GM23338 (cell line): ENCODE data around the gene MAPK6. TPM values are rescaled to one million over a fixed set of nuclear protein-coding genes. Genes with fewer than 3 reads are reported as not detected.

Experiments
- ATAC-seq: fragments of 200-7000 bp; cut with Tn5 transposase; 3 replicates; pipeline ENCODE4 v1.9.1; 2020
- DNase-seq: peaks from one replicate; pipeline ENCODE4 v3.0.0-alpha.2; 2015; ENCODE audit warnings: low spot score
- H2AFZ ChIP-seq: fragments of 200-600 bp; sonication (generic); 2 replicates; pipeline ENCODE4 v1.8.0; 2016; ENCODE audit warnings: antibody characterized with exemption, mild to moderate bottlenecking, moderate library complexity
- H3F3A ChIP-seq: fragments of 200-600 bp; sonication (generic); replicated peaks from 2 replicates; pipeline ENCODE4 v1.8.0; 2017; ENCODE audit warnings: antibody characterized with exemption, mixed run types, low read depth
- H3K27ac ChIP-seq: fragments of 200-600 bp; sonication (generic); 2 replicates; pipeline ENCODE4 v1.6.1; 2016; ENCODE audit warnings: low read depth
- H3K27me3 ChIP-seq: fragments of 200-600 bp; sonication (generic); 2 replicates; pipeline ENCODE4 v1.8.0; 2016; ENCODE audit warnings: mild to moderate bottlenecking, mixed run types, moderate library complexity; ENCODE audit not compliant: insufficient read depth
- H3K36me3 ChIP-seq: fragments of 200-600 bp; sonication (generic); 2 replicates; pipeline ENCODE4 v1.8.0; 2016; ENCODE audit warnings: mild to moderate bottlenecking; ENCODE audit not compliant: insufficient read depth
- H3K4me1 ChIP-seq: fragments of 200-600 bp; sonication (generic); 2 replicates; pipeline ENCODE4 v1.8.0; 2016; ENCODE audit warnings: mild to moderate bottlenecking, moderate library complexity; ENCODE audit not compliant: insufficient read depth
- H3K4me2 ChIP-seq: fragments of 200-600 bp; sonication (generic); 2 replicates; pipeline ENCODE4 v1.7.1; 2017; ENCODE audit warnings: mixed run types
- H3K4me3 ChIP-seq: fragments of 200-600 bp; sonication (generic); 2 replicates; pipeline ENCODE4 v1.6.1; 2016; ENCODE audit warnings: mixed run types
- H3K79me2 ChIP-seq: fragments of 200-600 bp; sonication (generic); replicated peaks from 2 replicates; pipeline ENCODE4 v1.8.0; 2017; ENCODE audit warnings: mild to moderate bottlenecking; ENCODE audit not compliant: insufficient read depth
- H3K9me2 ChIP-seq: fragments of 200-600 bp; sonication (generic); 2 replicates; pipeline ENCODE4 v1.8.0; 2017; ENCODE audit not compliant: insufficient read depth
- H4K20me1 ChIP-seq: fragments of 200-600 bp; sonication (generic); replicated peaks from 2 replicates; pipeline ENCODE4 v1.8.0; 2017; ENCODE audit warnings: mild to moderate bottlenecking; ENCODE audit not compliant: insufficient read depth
- H3K27ac Mint-ChIP-seq: 2 replicates; pipeline ENCODE4 v1.8.0; 2020; ENCODE audit warnings: inconsistent platforms, mild to moderate bottlenecking, moderate library complexity, mixed read lengths
- H3K27me3 Mint-ChIP-seq: 3 replicates; pipeline ENCODE4 v1.8.0; 2022; ENCODE audit warnings: low read depth, mild to moderate bottlenecking, moderate library complexity, mixed read lengths, inconsistent platforms; ENCODE audit not compliant: insufficient read depth, poor library complexity
- H3K36me3 Mint-ChIP-seq: 3 replicates; pipeline ENCODE4 v1.8.0; 2021; ENCODE audit warnings: low read depth, mild to moderate bottlenecking, inconsistent platforms, moderate library complexity, mixed read lengths
- H3K4me1 Mint-ChIP-seq: 3 replicates; pipeline ENCODE4 v1.8.0; 2020; ENCODE audit warnings: mild to moderate bottlenecking, inconsistent platforms, mixed read lengths
- H3K4me3 Mint-ChIP-seq: 3 replicates; pipeline ENCODE4 v1.8.0; 2021; ENCODE audit warnings: moderate library complexity, mild to moderate bottlenecking, inconsistent platforms, mixed read lengths
- H3K9me3 Mint-ChIP-seq: 3 replicates; pipeline ENCODE4 v1.8.0; 2020; ENCODE audit warnings: moderate library complexity, mild to moderate bottlenecking, inconsistent platforms, mixed read lengths
- CREB1 ChIP-seq: fragments of 250-450 bp; sonication (Bioruptor Pico); IDR thresholded peaks from 2 replicates; pipeline ENCODE4 v1.5.0; 2020; ENCODE audit warnings: low read depth, mild to moderate bottlenecking, moderate library complexity
- EZH2 ChIP-seq: fragments of 200-600 bp; sonication (generic); IDR thresholded peaks from one replicate; pipeline ENCODE4 v1.8.0; 2017; ENCODE audit warnings: antibody characterized with exemption, mild to moderate bottlenecking, low read depth; ENCODE audit not compliant: unreplicated experiment
- EZH2phosphoT487 ChIP-seq: fragments of 200-600 bp; sonication (generic); IDR thresholded peaks from one replicate; pipeline ENCODE4 v1.8.1; 2018; ENCODE audit warnings: antibody characterized with exemption; ENCODE audit not compliant: unreplicated experiment
- NANOG ChIP-seq: IDR thresholded peaks from 2 replicates; pipeline ENCODE4 v1.6.1; 2016; ENCODE audit warnings: antibody characterized with exemption, borderline replicate concordance
- ZNF331 ChIP-seq: fragments of 250-450 bp; sonication (Bioruptor Pico); IDR thresholded peaks from 2 replicates; pipeline ENCODE4 v1.5.0; 2020; ENCODE audit warnings: low read depth, mild to moderate bottlenecking, moderate library complexity
- polyA plus RNA-seq: library from polyadenylated mRNA; unstranded; fragments of >200 nt; fragmentation: Nextera tagmentation; extraction: Ambion mirVana; gene quantifications from 2 replicates; pipeline ENCODE4 v1.2.1, GENCODE V29; 2016
- total RNA-seq: library from RNA; depleted of rRNA; stranded (reverse); fragments of >200 nt; shearing (Covaris generic); gene quantifications from 2 replicates; pipeline ENCODE4 v1.2.3, GENCODE V29; 2014
- TF ChIP-seq, protein P1 (sequence below): fragments of 250-450 bp; sonication (Bioruptor Pico); IDR thresholded peaks from 2 replicates; pipeline ENCODE4 v1.5.0; 2020; ENCODE audit warnings: mild to moderate bottlenecking, moderate library complexity
- TF ChIP-seq, protein P2 (sequence below), 2 experiments: fragments of 200-600 bp in 1 of 2; sonication (generic) in 1 of 2; conservative IDR thresholded peaks; 2 replicates each; pipeline versions ENCODE4 v1.5.1 to v1.6.1; 2016 to 2017; ENCODE audit warnings: antibody characterized with exemption in 2 of 2, low read depth in 2 of 2, mild to moderate bottlenecking in 2 of 2, moderate library complexity in 1 of 2

The MAPK6 gene
- total and polyA plus RNA-seq, 2 experiments from 2014 or later, result 40.9 to 92.3 TPM

DNA sequence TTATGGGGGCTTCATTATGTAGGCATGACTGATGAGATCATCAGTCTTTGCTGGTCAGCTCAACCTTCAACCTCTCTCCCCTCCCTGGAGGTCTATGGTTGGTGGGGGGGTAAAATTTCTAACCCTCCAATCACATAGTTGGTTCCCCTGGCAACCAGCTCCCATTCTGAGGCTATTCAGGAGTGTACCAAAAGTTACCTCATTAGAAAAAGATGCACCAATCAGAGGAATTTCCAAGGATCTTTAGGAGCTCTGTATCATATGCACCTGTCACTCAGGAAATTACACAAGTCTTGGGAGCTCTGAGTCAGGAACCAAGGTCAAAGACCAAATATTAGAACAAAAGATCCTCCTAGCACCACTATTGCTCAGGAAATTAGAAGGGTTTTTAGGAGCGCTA, 26.1 kb upstream of the MAPK6 start:
- TF ChIP-seq ZNF331 (CRISPR knock-in tag) (no peak), CREB1 (CRISPR knock-in tag) (no peak), EZH2 (no peak), NANOG (no peak), EZH2phosphoT487 (no peak)
- TF ChIP-seq, protein P1, sequence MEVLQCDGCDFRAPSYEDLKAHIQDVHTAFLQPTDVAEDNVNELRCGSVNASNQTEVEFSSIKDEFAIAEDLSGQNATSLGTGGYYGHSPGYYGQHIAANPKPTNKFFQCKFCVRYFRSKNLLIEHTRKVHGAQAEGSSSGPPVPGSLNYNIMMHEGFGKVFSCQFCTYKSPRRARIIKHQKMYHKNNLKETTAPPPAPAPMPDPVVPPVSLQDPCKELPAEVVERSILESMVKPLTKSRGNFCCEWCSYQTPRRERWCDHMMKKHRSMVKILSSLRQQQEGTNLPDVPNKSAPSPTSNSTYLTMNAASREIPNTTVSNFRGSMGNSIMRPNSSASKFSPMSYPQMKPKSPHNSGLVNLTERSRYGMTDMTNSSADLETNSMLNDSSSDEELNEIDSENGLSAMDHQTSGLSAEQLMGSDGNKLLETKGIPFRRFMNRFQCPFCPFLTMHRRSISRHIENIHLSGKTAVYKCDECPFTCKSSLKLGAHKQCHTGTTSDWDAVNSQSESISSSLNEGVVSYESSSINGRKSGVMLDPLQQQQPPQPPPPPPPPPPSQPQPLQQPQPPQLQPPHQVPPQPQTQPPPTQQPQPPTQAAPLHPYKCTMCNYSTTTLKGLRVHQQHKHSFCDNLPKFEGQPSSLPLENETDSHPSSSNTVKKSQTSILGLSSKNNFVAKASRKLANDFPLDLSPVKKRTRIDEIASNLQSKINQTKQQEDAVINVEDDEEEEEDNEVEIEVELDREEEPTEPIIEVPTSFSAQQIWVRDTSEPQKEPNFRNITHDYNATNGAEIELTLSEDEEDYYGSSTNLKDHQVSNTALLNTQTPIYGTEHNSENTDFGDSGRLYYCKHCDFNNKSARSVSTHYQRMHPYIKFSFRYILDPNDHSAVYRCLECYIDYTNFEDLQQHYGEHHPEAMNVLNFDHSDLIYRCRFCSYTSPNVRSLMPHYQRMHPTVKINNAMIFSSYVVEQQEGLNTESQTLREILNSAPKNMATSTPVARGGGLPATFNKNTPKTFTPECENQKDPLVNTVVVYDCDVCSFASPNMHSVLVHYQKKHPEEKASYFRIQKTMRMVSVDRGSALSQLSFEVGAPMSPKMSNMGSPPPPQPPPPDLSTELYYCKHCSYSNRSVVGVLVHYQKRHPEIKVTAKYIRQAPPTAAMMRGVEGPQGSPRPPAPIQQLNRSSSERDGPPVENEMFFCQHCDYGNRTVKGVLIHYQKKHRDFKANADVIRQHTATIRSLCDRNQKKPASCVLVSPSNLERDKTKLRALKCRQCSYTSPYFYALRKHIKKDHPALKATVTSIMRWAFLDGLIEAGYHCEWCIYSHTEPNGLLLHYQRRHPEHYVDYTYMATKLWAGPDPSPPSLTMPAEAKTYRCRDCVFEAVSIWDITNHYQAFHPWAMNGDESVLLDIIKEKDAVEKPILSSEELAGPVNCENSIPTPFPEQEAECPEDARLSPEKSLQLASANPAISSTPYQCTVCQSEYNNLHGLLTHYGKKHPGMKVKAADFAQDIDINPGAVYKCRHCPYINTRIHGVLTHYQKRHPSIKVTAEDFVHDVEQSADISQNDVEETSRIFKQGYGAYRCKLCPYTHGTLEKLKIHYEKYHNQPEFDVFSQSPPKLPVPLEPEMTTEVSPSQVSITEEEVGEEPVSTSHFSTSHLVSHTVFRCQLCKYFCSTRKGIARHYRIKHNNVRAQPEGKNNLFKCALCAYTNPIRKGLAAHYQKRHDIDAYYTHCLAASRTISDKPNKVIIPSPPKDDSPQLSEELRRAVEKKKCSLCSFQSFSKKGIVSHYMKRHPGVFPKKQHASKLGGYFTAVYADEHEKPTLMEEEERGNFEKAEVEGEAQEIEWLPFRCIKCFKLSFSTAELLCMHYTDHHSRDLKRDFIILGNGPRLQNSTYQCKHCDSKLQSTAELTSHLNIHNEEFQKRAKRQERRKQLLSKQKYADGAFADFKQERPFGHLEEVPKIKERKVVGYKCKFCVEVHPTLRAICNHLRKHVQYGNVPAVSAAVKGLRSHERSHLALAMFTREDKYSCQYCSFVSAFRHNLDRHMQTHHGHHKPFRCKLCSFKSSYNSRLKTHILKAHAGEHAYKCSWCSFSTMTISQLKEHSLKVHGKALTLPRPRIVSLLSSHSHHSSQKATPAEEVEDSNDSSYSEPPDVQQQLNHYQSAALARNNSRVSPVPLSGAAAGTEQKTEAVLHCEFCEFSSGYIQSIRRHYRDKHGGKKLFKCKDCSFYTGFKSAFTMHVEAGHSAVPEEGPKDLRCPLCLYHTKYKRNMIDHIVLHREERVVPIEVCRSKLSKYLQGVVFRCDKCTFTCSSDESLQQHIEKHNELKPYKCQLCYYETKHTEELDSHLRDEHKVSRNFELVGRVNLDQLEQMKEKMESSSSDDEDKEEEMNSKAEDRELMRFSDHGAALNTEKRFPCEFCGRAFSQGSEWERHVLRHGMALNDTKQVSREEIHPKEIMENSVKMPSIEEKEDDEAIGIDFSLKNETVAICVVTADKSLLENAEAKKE (CRISPR knock-in tag), result no peak
- TF ChIP-seq, protein P2, sequence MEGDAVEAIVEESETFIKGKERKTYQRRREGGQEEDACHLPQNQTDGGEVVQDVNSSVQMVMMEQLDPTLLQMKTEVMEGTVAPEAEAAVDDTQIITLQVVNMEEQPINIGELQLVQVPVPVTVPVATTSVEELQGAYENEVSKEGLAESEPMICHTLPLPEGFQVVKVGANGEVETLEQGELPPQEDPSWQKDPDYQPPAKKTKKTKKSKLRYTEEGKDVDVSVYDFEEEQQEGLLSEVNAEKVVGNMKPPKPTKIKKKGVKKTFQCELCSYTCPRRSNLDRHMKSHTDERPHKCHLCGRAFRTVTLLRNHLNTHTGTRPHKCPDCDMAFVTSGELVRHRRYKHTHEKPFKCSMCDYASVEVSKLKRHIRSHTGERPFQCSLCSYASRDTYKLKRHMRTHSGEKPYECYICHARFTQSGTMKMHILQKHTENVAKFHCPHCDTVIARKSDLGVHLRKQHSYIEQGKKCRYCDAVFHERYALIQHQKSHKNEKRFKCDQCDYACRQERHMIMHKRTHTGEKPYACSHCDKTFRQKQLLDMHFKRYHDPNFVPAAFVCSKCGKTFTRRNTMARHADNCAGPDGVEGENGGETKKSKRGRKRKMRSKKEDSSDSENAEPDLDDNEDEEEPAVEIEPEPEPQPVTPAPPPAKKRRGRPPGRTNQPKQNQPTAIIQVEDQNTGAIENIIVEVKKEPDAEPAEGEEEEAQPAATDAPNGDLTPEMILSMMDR (conservative IDR thresholded peaks at IDR 0.05; ENCODE audit: low read depth in 2 of 2), result no peak
- Histone ChIP-seq H3K4me1 (no peaks in the 10 kb centered on the region), H3K27ac (no peak overlapping the region), H3K79me2 (no peaks in the 10 kb centered on the region), H3K27me3 (no peaks in the 10 kb centered on the region), H3F3A (no peaks in the 10 kb centered on the region), H3K9me2 (0 out of 2 replicates have a peak, but pooled peaks cover 3% of the 10 kb centered on the region), H3K4me3 (no peak overlapping the region), H2AFZ (no peak overlapping the region), H3K36me3 (no peaks in the 10 kb centered on the region), H4K20me1 (no peaks in the 10 kb centered on the region), H3K4me2 (no peak overlapping the region)
- H3K9me3 Mint-ChIP-seq, result no peaks in the 10 kb centered on the region
- no peak overlapping the region for H3K4me3 Mint-ChIP-seq
- no peak overlapping the region for H3K27ac Mint-ChIP-seq
- no peaks in the 10 kb centered on the region for H3K36me3 Mint-ChIP-seq
- H3K27me3 Mint-ChIP-seq, result peaks cover 3% of the 10 kb centered on the region
- H3K4me1 Mint-ChIP-seq, result no peaks in the 10 kb centered on the region
- DNase-seq (no peak), ATAC-seq (no peak)
